Activated T-helper 1 cell treated with anti-CD3 and anti-CD28 coated beads, Interleukin-2, amount 50 U/mL, for 16 hours (primary cell): ENCODE results near the gene ASPHD2.
"Not testable (repeated sequence)": the region's sequence is repeated elsewhere in the genome, so short reads cannot be mapped to it uniquely, and the experiment has no call there.

Experiments
- DNase-seq, 2 donors: peaks; one replicate each; pipeline ENCODE4 v3.0.0-alpha.2; 2020; ENCODE audit warnings: low read depth in 1 of 2, low spot score in 1 of 2

Gene ASPHD2

DNA sequence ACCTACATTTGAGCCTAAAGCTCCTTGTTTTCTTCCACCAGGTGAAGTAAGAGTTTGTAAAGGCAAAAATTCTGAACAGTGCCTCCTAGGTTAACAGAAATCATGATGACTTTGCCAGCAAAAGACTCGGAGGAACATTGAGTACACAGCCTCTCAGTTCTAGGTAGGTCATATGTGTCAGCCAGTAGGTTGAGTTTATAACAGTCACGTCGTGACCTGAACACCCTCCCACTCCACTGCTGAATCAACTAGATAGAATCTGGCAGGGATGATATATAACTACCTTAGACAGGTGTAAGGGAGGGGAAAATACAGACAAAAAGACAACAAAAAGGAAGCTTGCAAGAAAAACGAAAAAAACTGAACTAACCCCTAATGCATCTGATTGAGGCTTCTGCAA, 12.8 kb upstream of the ASPHD2 start:
- DNase-seq: no peak

DNA sequence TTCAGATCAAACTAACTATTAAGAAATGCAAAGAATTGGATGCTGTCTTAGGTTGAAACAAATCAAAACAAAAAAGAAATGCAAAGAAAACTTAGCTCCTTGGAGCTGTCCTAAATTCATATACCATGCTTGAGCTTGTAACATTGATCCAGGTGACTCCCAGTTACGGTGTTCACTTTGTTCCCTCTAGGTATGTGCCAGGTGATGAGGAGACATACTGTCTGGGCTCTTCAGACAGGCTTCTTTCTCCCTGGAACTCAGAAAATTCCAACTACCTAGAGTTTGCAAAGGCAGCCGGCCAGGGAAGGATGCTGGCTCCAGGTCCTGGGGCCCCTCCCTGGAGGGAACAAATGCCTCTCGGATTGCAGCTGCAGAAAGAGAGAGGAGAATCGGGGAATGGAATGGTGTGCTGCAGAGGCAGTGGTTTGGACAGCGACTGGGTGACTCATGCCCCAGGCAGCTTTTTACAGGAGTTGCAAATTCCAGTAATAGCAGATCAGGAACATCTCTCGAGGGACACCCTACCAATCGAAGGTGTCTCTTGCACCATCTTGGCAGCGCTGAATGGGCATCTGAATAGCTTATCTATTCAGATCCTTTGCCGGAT, 12.3 kb upstream of the ASPHD2 start:
- DNase-seq: no peak

DNA sequence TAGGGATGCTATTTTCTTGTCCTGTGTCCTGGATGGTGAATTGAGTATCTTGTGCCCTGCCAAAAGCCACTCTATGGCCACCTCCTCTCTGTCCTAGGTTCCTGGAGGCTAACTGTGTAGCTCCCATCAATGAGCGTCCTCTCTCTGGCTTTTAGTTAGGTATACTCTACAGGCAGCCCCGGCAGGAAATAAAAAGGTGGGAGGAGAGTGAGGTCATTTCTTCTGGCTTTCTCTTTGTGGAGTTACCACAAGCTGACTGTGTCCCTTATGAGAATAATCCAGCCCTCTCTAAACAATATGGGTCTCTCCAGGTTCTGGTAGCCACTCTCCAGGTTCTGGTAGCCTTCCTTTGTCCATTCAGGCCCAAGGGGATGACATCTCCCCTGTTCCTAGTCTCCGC, 11.7 kb upstream of the ASPHD2 start:
- DNase-seq: no peak

DNA sequence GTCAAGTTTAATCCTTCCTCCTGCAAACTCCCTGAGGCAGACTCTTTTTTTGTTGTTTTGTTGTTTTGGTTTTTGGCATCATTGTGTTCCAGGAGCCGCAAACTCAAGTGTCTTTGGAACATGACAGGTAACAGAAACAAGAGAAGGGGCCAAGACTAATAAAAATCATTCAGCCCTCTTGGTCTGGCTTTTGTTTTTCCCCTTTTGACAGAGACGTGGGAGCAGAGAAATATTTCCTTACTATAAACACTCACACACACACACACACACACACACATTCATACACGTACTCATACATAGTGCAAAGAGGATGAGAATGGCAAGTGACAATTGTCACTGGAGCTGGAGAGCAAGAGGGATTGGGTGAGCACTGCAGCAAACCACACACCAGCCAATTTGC, 10.4 kb upstream of the ASPHD2 start:
- DNase-seq: no peak

DNA sequence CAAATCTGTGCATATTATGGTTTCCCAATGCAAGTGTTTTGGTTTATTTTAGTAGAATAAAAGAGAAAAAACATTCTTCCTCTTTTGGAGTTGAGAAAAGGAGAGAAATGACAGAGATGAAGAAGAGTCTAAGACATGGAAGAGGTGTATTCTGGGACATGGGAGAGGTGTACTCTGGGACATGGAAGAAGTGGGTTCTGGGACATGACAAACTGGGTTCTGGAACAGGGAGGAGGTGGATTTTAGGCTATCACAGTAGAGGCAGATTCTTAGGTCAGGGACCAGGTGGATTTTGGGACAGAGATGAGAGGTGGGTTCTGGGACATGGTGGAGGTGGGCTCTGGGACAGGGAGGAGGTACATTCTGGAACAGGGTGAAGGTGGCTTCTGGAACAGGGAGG, 2.1 kb upstream of the ASPHD2 start:
- no peak for DNase-seq

DNA sequence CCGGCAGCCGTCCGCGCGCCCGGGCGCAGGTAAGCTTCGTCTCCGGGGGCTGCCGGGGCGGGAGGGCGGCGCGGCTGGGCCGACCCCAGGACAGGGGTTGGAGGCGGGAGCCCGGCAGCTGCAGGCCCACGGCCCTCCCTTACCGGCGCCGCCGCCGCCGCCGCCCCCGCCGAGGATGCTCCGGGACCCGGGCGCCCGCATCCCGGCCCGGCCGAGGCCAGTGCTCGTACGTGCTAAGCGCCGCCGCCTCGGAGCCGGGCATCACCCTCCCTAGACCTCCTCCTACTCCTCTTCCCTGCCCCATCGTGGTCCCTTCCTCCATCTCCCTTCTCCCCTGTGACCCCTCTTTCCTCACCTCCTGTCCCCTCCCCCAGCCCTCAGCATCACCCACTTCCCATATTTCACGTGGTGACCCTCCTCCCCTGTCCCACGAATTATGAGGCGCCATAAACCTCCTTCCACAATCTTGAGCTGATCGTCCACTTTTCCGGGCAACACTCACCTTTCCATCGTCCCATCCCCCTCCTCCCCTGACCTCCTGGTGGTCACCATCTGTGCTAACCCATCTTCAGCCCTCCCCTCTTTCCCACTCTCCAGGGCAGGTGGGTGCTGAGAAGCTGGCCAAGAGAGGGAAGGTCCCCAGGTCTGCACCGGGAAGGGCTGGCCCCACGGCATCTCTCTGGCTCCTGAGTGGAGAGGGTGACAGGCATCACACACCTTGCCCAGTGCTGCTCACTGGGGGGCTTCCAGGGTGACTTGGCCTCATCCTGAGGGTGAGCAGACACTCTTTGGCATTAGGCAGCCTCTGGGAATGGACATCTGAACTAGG, 612 bp downstream of the ASPHD2 start:
- no peak for DNase-seq

DNA sequence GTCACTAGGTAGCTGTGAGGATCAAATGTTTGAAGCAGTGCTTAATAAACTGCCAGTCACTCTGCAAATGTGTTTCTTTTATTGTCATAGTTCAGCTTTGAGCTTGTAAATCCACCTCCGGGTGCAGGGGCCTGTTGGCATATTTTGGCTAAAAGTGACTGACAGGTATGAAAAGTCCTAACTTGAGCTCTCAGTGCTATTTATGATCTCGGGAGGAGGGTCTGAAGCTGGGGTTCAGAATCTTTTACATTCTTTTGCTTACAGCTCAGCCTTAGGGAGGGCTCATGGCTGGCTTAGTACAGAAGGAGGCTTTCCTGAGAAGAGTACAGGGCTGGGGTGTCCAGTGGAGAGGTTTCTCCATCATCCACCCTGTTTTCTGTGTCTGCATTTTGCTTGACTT, 1.5 kb downstream of the ASPHD2 start:
- DNase-seq: no peak

DNA sequence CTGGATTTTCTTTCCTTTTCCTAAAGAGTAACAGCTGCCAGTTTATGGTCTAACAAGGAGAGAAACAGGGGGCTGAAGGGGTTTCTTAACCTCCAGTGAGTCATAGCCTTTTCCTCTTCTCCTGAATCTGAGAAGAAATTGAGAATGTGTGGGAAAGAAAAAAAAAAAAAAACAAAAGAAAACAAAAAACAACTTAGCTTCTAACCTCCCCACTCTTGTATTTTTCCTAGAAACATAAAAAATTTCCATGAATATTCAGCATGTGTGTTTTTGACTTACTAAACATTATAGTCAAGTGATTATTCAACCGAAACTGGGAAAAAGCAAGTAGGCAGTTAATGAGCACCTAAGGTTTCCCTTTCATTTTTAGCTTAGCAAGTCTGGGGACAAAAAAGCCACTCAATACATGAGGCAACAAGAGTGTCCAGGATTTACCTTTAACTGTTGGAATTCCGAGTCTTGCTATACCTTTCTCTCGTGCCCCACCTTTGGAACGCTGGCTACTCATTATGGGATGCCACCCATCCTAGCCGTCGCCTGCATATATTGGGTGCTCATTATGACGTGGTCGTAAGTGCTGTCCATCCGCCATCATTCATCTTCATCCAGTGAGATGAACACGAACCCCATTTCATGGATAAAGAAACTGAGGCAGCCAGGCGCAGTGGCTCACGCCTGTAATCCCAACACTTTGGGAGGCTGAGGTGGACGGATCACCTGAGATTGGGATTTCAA, 2.4 kb downstream of the ASPHD2 start:
- DNase-seq: no peak

DNA sequence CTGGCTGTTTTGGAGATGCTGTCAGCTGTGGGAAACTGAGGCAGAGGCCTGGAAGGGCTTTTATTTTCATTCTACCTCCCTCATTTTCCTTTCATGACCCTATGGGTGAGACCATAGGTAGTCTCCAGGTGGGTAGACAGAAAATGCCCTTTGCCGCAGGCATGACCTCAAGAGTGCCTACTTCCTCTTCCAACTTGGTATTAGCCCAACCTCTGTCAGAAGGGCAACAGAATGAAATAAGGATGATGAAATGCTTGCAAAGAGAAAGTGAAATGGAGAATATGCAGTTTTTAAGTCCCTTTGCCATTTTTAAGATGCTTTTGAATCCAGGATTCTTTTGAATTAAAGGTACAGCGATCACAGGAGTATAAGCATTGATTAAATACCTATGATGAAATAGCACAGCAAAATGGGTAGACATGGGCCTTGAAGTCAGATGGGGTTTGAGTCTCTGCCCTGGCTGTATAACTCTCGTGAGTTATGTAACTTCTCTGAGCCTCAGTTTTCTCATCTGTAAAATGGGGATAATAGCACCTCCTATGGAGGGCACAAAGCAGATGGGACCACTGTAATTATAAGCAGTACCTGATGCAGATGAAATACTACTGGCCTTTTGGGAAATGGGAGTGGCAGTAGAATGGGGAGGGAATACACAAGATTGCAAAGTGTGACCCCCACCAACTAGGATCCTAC, 3.7 kb downstream of the ASPHD2 start:
- no peak for DNase-seq

DNA sequence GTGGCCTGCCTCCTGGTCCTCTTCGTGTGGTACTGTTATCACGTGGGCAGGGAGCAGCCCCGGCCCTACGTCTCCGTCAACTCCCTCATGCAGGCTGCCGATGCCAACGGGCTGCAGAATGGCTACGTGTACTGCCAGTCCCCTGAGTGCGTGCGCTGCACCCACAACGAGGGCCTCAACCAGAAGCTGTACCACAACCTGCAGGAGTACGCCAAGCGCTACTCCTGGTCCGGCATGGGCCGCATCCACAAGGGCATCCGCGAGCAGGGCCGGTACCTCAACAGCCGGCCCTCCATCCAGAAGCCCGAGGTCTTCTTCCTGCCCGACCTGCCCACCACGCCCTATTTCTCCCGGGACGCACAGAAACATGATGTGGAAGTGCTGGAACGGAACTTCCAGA, 4.7 kb downstream of the ASPHD2 start:
- no peak for DNase-seq

DNA sequence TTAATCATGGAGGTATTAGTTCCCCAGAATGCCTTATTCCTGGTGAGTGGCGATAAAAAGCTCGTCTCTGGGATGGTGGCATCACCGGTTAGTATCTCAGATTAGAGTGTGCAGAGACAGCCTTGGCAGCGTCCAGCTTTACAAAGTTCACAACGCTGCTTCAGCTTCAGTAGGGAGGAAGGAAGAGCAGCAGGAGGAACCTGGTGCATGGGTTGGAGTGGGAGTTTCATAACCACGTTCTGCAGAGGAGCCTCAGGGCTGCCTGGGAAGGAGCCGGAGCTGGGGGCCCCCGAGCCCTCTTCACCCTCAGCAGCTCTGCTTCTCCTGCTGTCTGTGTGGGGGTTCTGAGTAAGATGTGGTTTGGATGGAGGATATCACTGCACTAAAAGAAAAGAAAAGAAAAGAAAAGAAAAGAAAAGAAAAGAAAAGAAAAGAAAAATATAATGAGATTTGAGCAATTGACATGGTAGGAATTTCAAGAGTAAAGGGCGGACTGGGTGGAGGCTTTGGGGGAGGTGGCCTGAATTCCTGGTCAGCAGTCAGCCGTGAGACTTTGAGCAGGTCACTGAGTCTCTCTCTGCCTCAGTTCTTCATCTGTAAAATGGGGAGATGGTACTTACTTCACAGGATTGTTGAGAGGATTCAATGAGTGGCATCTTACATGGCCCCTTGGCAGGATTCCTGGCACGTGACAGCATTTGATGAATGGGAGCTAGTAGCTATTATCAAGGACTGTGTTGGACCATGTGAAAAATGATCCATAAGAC, 6.5 kb downstream of the ASPHD2 start:
- DNase-seq: no peak

DNA sequence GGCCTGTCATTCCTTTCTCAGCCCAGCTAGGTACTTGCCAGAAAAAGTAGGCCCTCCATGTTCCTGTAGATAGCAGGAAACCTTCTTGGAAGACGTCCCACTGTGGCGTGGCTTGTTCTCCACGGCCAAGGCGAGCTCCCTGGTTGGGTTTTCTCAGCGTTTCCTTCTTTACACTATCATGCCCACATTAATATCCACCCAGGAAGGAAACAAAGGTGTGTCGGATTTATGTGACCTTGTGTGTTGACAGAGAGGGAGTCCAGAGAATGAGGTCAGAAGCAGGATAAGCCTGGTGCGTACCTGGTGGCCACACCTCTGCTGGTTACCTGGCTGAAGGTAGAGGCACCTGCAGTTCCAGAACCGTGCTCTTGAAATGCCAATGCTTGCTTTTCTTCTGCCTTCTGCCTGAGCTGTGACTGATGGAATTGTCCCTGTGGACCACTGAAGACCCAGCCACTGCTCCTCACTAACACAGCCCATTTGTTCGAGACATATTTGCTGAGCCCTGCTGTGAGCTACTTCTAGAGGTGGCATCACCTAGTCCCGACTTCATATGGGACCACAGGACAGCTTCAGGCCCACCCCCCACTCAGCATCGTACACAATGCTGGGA, 7.9 kb downstream of the ASPHD2 start:
- no peak for DNase-seq

DNA sequence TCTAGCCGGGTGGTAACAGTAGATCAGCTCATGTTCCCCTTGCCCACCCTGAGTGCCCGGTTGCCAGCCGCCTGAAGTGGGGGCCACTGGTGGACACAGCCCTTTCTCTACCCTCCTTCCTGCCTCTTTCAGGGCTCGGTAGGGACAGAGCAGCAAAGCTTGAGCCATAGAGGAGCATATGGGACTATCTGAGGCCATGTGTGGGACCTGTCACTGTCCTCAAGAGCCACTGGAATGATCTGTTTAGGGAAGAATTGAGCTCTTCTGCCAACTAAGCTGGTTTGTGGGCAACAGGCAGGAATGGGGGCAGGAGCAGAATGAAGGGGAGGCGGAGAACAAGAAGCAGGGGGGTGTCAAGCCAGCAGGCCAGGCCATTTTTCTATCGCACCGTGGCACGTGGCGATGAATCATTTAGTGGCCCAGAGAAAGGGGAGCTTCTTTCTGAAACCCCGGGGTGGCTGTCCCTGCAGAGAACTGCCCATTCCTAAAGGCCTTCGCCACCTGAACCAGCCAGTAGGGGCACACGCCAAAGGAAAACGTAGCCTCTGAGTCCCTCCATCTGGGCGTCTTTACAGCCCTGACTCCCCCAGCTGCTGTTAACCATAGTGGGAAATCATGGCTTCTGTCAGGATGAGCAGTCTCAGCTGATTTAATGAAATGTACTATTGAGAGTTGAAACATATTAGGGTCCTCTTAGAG, 8.8 kb downstream of the ASPHD2 start:
- no peak for DNase-seq

DNA sequence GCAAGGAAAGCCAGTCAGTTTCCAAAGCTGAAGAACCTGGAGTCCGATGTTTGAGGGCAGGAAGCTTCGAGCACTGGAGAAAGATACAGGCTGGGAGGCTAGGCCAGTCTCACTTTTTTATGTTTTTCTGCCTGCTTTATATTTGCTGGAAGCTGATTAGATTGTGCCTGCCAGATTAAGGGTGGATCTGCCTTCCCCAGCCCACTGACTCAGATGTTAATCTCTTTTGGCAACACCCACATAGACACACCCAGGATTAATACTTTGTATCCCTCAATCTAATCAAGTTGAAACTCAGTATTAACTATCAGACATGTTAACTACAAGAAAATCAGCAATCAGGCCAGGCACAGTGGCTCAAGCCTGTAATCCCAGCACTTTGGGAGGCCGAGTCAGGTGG, 9.7 kb downstream of the ASPHD2 start:
- not testable (repeated sequence) for DNase-seq

DNA sequence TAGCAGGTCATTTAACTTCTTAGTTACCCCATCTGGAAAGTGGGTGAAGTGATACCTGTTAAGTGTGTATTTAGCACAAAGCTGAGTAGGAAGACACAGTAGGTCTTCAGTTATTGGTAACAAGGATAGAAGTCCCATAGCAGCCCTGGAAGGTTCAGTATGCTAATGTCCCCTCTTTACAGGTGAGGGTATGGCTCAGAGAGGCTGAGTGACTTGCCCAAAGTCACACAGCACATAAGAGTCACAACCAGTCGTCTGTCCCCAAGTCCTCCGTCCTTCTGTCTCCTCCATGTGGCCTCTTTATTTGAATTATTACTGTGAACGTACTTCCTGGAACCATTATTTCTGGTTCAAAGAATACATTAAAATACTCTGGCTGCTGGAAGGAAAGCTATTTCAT, 10.5 kb downstream of the ASPHD2 start:
- no peak for DNase-seq

DNA sequence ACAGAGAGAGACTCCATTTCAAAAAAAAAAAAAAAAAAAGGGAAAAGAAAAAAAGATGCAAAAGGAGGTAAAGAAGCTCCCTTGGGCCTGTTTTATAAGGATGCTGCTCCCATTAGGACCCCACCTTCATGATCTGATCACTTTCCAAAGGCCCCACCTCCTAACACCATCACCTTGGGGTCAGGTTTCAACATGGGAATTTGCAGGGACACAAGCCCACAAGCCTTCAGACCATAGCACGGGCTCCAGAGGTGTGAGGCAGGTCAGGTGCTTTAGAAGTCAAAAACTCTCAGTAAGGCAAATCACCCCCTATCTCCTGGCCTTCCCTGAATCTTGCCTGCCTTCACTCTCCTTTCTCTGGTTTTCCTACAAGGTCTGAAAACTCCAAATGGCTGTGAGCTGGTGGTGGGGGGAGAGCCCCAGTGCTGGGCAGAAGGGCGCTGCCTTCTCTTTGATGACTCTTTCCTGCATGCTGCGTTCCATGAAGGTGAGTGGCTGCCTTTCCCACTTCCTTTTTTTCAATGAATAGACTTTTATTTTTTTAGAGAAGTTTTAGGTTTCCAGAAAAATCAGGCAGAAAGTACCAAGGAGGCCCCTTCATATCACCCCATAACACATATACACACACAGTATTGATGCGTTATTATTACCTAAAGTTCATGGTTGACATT, 13.2 kb downstream of the ASPHD2 start:
- no peak for DNase-seq

DNA sequence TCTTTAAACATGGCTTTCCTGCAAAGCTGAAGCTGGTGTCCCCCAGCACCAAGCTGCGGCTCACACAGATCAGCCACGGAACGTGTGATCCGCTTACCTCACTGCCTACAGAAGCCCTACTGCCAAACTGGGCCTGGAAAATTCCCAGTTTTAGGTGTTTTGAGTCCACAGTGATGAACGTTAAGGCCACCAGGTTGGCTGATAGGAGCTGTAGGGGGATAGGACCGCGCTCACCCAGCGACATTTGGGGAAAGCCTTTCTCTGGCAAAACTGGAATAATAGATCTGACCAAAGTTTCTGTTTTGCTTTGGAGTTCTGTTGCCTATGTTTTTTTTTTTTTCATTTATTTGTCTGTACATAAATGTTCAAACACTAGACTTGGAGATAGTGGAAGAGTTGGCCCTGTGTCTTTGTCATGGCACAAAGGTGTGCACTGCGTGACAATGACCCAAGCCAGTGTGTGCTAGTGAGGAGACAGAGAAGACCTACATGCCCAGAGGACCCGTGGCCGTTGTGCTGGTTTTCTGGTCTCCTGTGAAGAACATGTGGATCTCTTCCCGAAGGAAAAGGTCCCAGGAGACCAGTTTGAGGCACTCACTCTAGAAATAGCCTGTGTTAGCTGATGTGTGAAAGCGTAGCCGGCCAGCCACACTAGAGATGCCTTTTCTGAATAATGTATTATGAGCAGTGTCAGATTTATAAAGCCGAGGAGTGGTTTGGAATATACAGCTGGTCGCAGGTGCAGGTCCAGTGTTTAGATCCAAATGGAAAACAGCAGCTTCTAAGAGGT, 15.0 kb downstream of the ASPHD2 start:
- no peak for DNase-seq

DNA sequence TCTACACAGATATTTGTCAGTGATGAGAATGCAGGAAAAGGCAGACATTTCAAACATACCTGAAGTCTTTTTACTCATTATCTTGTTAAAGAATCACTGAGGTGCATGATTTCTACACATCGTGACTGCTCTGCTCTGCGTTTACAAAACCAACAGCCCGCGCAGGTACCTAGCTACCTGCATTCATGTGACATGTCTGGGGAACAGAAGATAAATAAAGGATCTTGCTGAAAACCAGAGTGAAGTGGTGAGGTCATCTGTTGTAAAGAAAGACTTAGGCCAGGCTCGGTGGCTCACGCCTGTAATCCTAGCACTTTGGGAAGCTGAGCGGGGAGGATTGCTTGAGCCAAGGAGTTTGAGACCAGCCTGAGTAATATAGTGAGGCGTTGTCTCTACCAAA, 15.7 kb downstream of the ASPHD2 start:
- no peak for DNase-seq
